Activated T-cell treated with anti-CD3 and anti-CD28 coated beads for 48 hours (primary cell): ENCODE results near the gene MLST8.
"Not testable (repeated sequence)": the region's sequence is repeated elsewhere in the genome, so short reads cannot be mapped to it uniquely, and the experiment has no call there.

Experiments
- DNase-seq: peaks from one replicate; pipeline ENCODE4 v3.0.0-alpha.2; 2020; ENCODE audit warnings: low read depth

MLST8 gene

GRCh38 chr16:2246301-2246885 lies 41.1 kb downstream of the MLST8 start:
- no peak for DNase-seq

- DNase-seq = peak; percentile 34
These were observed 45.5 kb downstream of the MLST8 start for GRCh38 chr16:2250652-2251295.

- peak; percentile 87 for DNase-seq
These were observed 46.2 kb downstream of the MLST8 start, which contains the start of gene ECI1 for GRCh38 chr16:2251296-2252111. TSS of gene ECI1 (minus strand) at chr16:2251587. CDS start at chr16:2251566, 21 bp downstream.

- no peak for DNase-seq
These were observed 47.5 kb downstream of the MLST8 start for GRCh38 chr16:2252806-2253148.

GRCh38 chr16:2253293-2253692 lies 48.0 kb downstream of the MLST8 start:
- DNase-seq = no peak

GRCh38 chr16:2256531-2257140 lies 51.4 kb downstream of the MLST8 start:
- DNase-seq = no peak

- DNase-seq = no peak
These were observed 52.5 kb downstream of the MLST8 start for GRCh38 chr16:2257726-2258125.

- DNase-seq = not testable (repeated sequence)
These were observed 53.3 kb downstream of the MLST8 start for GRCh38 chr16:2258530-2258929.
